Astrocyte (in vitro differentiated cells and primary cell): Measurements from ENCODE around the gene KREMEN1. TPM values are rescaled to one million over a fixed set of nuclear protein-coding genes. Genes with fewer than 3 reads are reported as not detected.

ENCODE experiments used
- DNase-seq: peaks from one replicate; pipeline ENCODE4 v3.0.0-alpha.2; 2010; ENCODE audit warnings: low read depth
- FAIRE-seq: peaks from 2 replicates; lab custom pipeline; 2011; peaks lifted over from hg19 to GRCh38; lab: Jason Lieb, UNC
- H2AFZ ChIP-seq: 2 replicates; pipeline ENCODE4 v1.6.0; 2012; ENCODE audit warnings: low read depth, low read length, inconsistent platforms
- H3K27ac ChIP-seq: 2 replicates; pipeline ENCODE4 v1.5.1; 2011; ENCODE audit warnings: low read depth, low read length, inconsistent platforms
- H3K27me3 ChIP-seq: 2 replicates; pipeline ENCODE4 v1.6.0; 2011; ENCODE audit warnings: low read length, inconsistent platforms; ENCODE audit not compliant: insufficient read depth
- H3K36me3 ChIP-seq: 2 replicates; pipeline ENCODE4 v1.5.1; 2011; ENCODE audit warnings: low read length, inconsistent platforms; ENCODE audit not compliant: insufficient read depth
- H3K4me1 ChIP-seq: 2 replicates; pipeline ENCODE4 v1.5.1; 2011; ENCODE audit warnings: low read length, inconsistent platforms; ENCODE audit not compliant: insufficient read depth
- H3K4me2 ChIP-seq: 2 replicates; pipeline ENCODE4 v1.6.0; 2012; ENCODE audit warnings: low read length, inconsistent platforms
- H3K4me3 ChIP-seq: 2 replicates; pipeline ENCODE4 v1.5.1; 2011; ENCODE audit warnings: low read depth, mild to moderate bottlenecking, low read length, inconsistent platforms; ENCODE audit not compliant: insufficient read depth
- H3K79me2 ChIP-seq: 2 replicates; pipeline ENCODE4 v1.6.0; 2012; ENCODE audit warnings: mild to moderate bottlenecking, low read length, inconsistent platforms; ENCODE audit not compliant: insufficient read depth
- H3K9ac ChIP-seq: 2 replicates; pipeline ENCODE4 v1.6.0; 2012; ENCODE audit warnings: mild to moderate bottlenecking, low read length, inconsistent platforms
- H3K9me3 ChIP-seq: 2 replicates; pipeline ENCODE4 v1.5.1; 2012; ENCODE audit warnings: low read depth, mild to moderate bottlenecking, low read length, inconsistent platforms; ENCODE audit not compliant: insufficient read depth
- H4K20me1 ChIP-seq: 2 replicates; pipeline ENCODE4 v1.6.0; 2012; ENCODE audit warnings: low read length, inconsistent platforms; ENCODE audit not compliant: insufficient read depth
- H3K27ac Mint-ChIP-seq: one replicate; pipeline ENCODE4 v1.8.0; 2021; ENCODE audit warnings: mild to moderate bottlenecking, mixed read lengths; ENCODE audit not compliant: unreplicated experiment
- H3K27me3 Mint-ChIP-seq: one replicate; pipeline ENCODE4 v1.8.0; 2021; ENCODE audit warnings: low read depth, mixed read lengths; ENCODE audit not compliant: unreplicated experiment
- H3K36me3 Mint-ChIP-seq: one replicate; pipeline ENCODE4 v1.8.0; 2021; ENCODE audit warnings: low read depth, mixed read lengths; ENCODE audit not compliant: unreplicated experiment
- H3K4me1 Mint-ChIP-seq: one replicate; pipeline ENCODE4 v1.8.0; 2021; ENCODE audit warnings: low read depth, mixed read lengths; ENCODE audit not compliant: unreplicated experiment
- H3K4me3 Mint-ChIP-seq: one replicate; pipeline ENCODE4 v1.8.0; 2021; ENCODE audit warnings: mild to moderate bottlenecking, moderate library complexity, mixed read lengths; ENCODE audit not compliant: unreplicated experiment
- H3K9me3 Mint-ChIP-seq: one replicate; pipeline ENCODE4 v1.8.0; 2021; ENCODE audit warnings: mild to moderate bottlenecking, mixed read lengths; ENCODE audit not compliant: unreplicated experiment
- CTCF ChIP-seq: IDR thresholded peaks from 2 replicates; pipeline ENCODE4 v1.5.1; 2011; ENCODE audit warnings: low read depth, mild to moderate bottlenecking, inconsistent platforms, low read length, moderate library complexity; ENCODE audit not compliant: insufficient read depth
- EZH2 ChIP-seq: IDR thresholded peaks from 2 replicates; pipeline ENCODE4 v1.6.1; 2012; ENCODE audit warnings: mild to moderate bottlenecking, low read length, inconsistent platforms; ENCODE audit not compliant: insufficient read depth
- total RNA-seq: library from RNA; stranded (reverse); gene quantifications from 2 replicates; pipeline ENCODE4 v1.2.1, GENCODE V29; 2021

The KREMEN1 gene
- total RNA-seq, 1 donor from 2014 or later, result 3.3 TPM

GRCh38 chr22:29195964-29196666 is 123.3 kb downstream of the KREMEN1 start:
- no peak for DNase-seq
- H3K9me3 ChIP-seq, result no peaks in the 10 kb centered on the region
- FAIRE-seq, result no peak
- no peaks in the 10 kb centered on the region for H3K27me3 ChIP-seq
- TF ChIP-seq CTCF (no peak), EZH2 (no peak)
- peaks cover 3% of the 10 kb centered on the region for H3K9me3 Mint-ChIP-seq
- H3K4me3 ChIP-seq, result no peak overlapping the region
- H3K27ac Mint-ChIP-seq, result no peak overlapping the region
- H3K36me3 ChIP-seq, result no peaks in the 10 kb centered on the region
- no peaks in the 10 kb centered on the region for H3K36me3 Mint-ChIP-seq
- no peak overlapping the region for H2AFZ ChIP-seq
- peaks cover 9% of the 10 kb centered on the region for H3K27me3 Mint-ChIP-seq
- H3K4me3 Mint-ChIP-seq, result no peak overlapping the region
- H3K4me2 ChIP-seq, result no peak overlapping the region
- no peak overlapping the region for H3K9ac ChIP-seq
- no peaks in the 10 kb centered on the region for H3K79me2 ChIP-seq
- no peak overlapping the region for H3K27ac ChIP-seq
- H3K4me1 ChIP-seq, result no peaks in the 10 kb centered on the region
- no peaks in the 10 kb centered on the region for H3K4me1 Mint-ChIP-seq
- H4K20me1 ChIP-seq, result no peaks in the 10 kb centered on the region

- no peak overlapping the region for H3K4me3 Mint-ChIP-seq
- H2AFZ ChIP-seq, result no peak overlapping the region
Measured at GRCh38 chr22:29197096-29197495, 124.3 kb downstream of the KREMEN1 start.

More at GRCh38 chr22:29197096-29197495, 124.3 kb downstream of the KREMEN1 start:
- peaks cover 3% of the 10 kb centered on the region for H3K9me3 Mint-ChIP-seq
- H3K27me3 Mint-ChIP-seq, result peaks cover 16% of the 10 kb centered on the region
- no peaks in the 10 kb centered on the region for H3K27me3 ChIP-seq
- H3K36me3 ChIP-seq, result no peaks in the 10 kb centered on the region
- H3K36me3 Mint-ChIP-seq, result no peaks in the 10 kb centered on the region
- FAIRE-seq (no peak), DNase-seq (no peak)
- no peak overlapping the region for H3K4me2 ChIP-seq
- H3K79me2 ChIP-seq, result no peaks in the 10 kb centered on the region
- no peaks in the 10 kb centered on the region for H4K20me1 ChIP-seq
- no peak overlapping the region for H3K4me3 ChIP-seq
- H3K27ac ChIP-seq, result no peak overlapping the region
- H3K27ac Mint-ChIP-seq, result no peak overlapping the region
- no peak for TF ChIP-seq CTCF
- H3K9me3 ChIP-seq, result no peaks in the 10 kb centered on the region
- no peaks in the 10 kb centered on the region for H3K4me1 Mint-ChIP-seq
- H3K9ac ChIP-seq, result no peak overlapping the region
- H3K4me1 ChIP-seq, result no peaks in the 10 kb centered on the region
